K562 (cell line): ENCODE measurements around the gene COMMD10. TPM values are rescaled to one million over a fixed set of nuclear protein-coding genes. Genes with fewer than 3 reads are reported as not detected.

ENCODE experiments used
- ATAC-seq: fragments of 200-7000 bp; cut with Tn5 transposase; 3 replicates; pipeline ENCODE4 v1.9.1; 2020; ENCODE audit warnings: moderate library complexity
- BruUV-seq: library from RNA; stranded (reverse); fragments of 400-500 nt; replicated peaks from 2 replicates; lab custom pipeline; 2021; lab: Mats Ljungman, UMichigan
- CTCF ChIA-PET: fragments of 300-600 bp; formaldehyde crosslinking; extraction: SDS; loops from one replicate; lab custom pipeline; 2021; ENCODE audit warnings: low intra/inter-chr PET ratio; lab: Yijun Ruan, JAX
- POLR2A ChIA-PET: fragments of 300-600, 350-650 bp; sonication (Branson Sonifier 250); formaldehyde crosslinking; extraction: SDS; loops from one replicate; lab custom pipeline; 2021; ENCODE audit warnings: antibody characterized with exemption, inconsistent platforms; lab: Yijun Ruan, JAX
- DNase-seq, 4 experiments: peaks; one replicate each; pipeline versions ENCODE4 v3.0.0 to v3.0.0-alpha.2; 2011 to 2018; ENCODE audit warnings: low spot score in 3 of 4, mixed read lengths in 3 of 4; ENCODE audit errors: extremely low read depth in 1 of 4
- FAIRE-seq: peaks from 2 replicates; lab custom pipeline; 2011; peaks lifted over from hg19 to GRCh38; lab: Jason Lieb, UNC
- H2AFZ ChIP-seq: 2 replicates; pipeline ENCODE4 v1.6.0; 2011; ENCODE audit warnings: low read depth, low read length, control low read depth, inconsistent platforms
- H3K27ac ChIP-seq: fragments of 200-600 bp; 3 replicates; pipeline ENCODE4 v1.8.0; 2011; ENCODE audit warnings: low read depth, mild to moderate bottlenecking, control low read depth, inconsistent platforms, low read length, moderate library complexity, mixed read lengths; ENCODE audit errors: extremely low read depth
- H3K27me3 ChIP-seq, 2 experiments: fragments of 300-600 bp in 1 of 2; 2 replicates in 1 of 2; 3 replicates in 1 of 2; pipeline versions ENCODE4 v1.6.0 to v1.8.0; 2011; ENCODE audit warnings: inconsistent platforms in 2 of 2, low read length in 2 of 2, mild to moderate bottlenecking in 1 of 2, mixed read lengths in 1 of 2, moderate library complexity in 1 of 2; ENCODE audit not compliant: control insufficient read depth in 2 of 2, insufficient read depth in 2 of 2
- H3K36me3 ChIP-seq: fragments of 300-600 bp; 3 replicates; pipeline ENCODE4 v1.8.0; 2011; ENCODE audit warnings: mild to moderate bottlenecking, low read length, inconsistent platforms; ENCODE audit not compliant: control insufficient read depth, insufficient read depth
- H3K4me1 ChIP-seq, 2 experiments: fragments of 200-600 bp in 1 of 2; replicated peaks in 1 of 2; 2 replicates in 1 of 2; 3 replicates in 1 of 2; pipeline versions ENCODE4 v1.5.1 to v1.8.0; 2011; ENCODE audit warnings: inconsistent platforms in 2 of 2, low read length in 2 of 2, mild to moderate bottlenecking in 1 of 2, mixed read lengths in 1 of 2, moderate library complexity in 1 of 2; ENCODE audit not compliant: control insufficient read depth in 2 of 2, insufficient read depth in 2 of 2
- H3K4me2 ChIP-seq: 2 replicates; pipeline ENCODE4 v1.6.1; 2011; ENCODE audit warnings: low read length, control low read depth, inconsistent platforms, mixed read lengths; ENCODE audit not compliant: insufficient read depth
- H3K4me3 ChIP-seq: fragments of 200-600 bp; sonication (generic), shearing (Covaris generic); 2 replicates; pipeline ENCODE4 v1.5.1; 2016; ENCODE audit warnings: control low read depth, inconsistent platforms
- H3K79me2 ChIP-seq: fragments of 200-600 bp; 3 replicates; pipeline ENCODE4 v1.8.0; 2011; ENCODE audit warnings: low read length, inconsistent platforms; ENCODE audit not compliant: control insufficient read depth, insufficient read depth
- H3K9ac ChIP-seq, 2 experiments: 2 replicates each; pipeline versions ENCODE4 v1.6.0 to v1.6.1; 2011; ENCODE audit warnings: low read depth in 2 of 2, low read length in 2 of 2, control low read depth in 1 of 2, inconsistent platforms in 1 of 2, mild to moderate bottlenecking in 1 of 2, mixed read lengths in 1 of 2; ENCODE audit not compliant: insufficient read depth in 1 of 2
- H3K9me1 ChIP-seq: one replicate; pipeline ENCODE4 v1.6.0; 2011; ENCODE audit warnings: inconsistent platforms, mild to moderate bottlenecking, low read length, moderate library complexity; ENCODE audit not compliant: control insufficient read depth, insufficient read depth
- H3K9me3 ChIP-seq: replicated peaks from 2 replicates; pipeline ENCODE4 v1.5.1; 2011; ENCODE audit warnings: low read depth, low read length, inconsistent platforms; ENCODE audit not compliant: control insufficient read depth, insufficient read depth
- H4K20me1 ChIP-seq: replicated peaks from 2 replicates; pipeline ENCODE4 v1.6.1; 2011; ENCODE audit warnings: low read length, inconsistent platforms, mixed read lengths; ENCODE audit not compliant: control insufficient read depth, insufficient read depth
- BRD4 ChIP-seq: fragments of 200-600 bp; sonication (generic); IDR thresholded peaks from 2 replicates; pipeline ENCODE4 v1.6.1; 2017; ENCODE audit warnings: inconsistent platforms
- GATA2 ChIP-seq: sonication (generic); formaldehyde crosslinking; IDR thresholded peaks from 2 replicates; pipeline ENCODE4 v1.4.0; 2020; ENCODE audit warnings: mild to moderate bottlenecking, missing genetic modification reagents
- KDM5B ChIP-seq: fragments of 200-600 bp; sonication (generic); IDR thresholded peaks from 2 replicates; pipeline ENCODE4 v1.6.1; 2012; ENCODE audit warnings: low read depth, mild to moderate bottlenecking, moderate library complexity, low read length, control low read depth, inconsistent platforms; ENCODE audit not compliant: insufficient replicate concordance
- SPI1 ChIP-seq: IDR thresholded peaks from 2 replicates; pipeline ENCODE4 v1.6.1; 2011; ENCODE audit warnings: low read depth, low read length, control low read depth, borderline replicate concordance
- ZNF143 ChIP-seq: sonication (generic); formaldehyde crosslinking; IDR thresholded peaks from 2 replicates; pipeline ENCODE4 v1.9.0; 2022; ENCODE audit warnings: mild to moderate bottlenecking, missing genetic modification reagents
- WGBS: fragments of 100-300 bp; shearing (Covaris generic); methylation state at CpG from one replicate; pipeline ENCODE4 v1.1.6; 2016; ENCODE audit warnings: low coverage, mixed read lengths; ENCODE audit not compliant: insufficient coverage; ENCODE audit errors: missing lambda C conversion rate; 5-methylcytosine and 5-hydroxymethylcytosine counted together
- in situ Hi-C: fragments of 300-500 bp; cut with MboI; formaldehyde crosslinking; loops from 4 replicates; pipeline ENCODE4 v1.15.0; 2018; ENCODE audit warnings: inconsistent platforms, mixed read lengths
- intact Hi-C: fragments of 100-400 bp; cut with micrococcal nuclease; formaldehyde crosslinking; loops from 2 replicates; pipeline ENCODE4 v1.14.2; 2022
- polyA plus RNA-seq, 8 experiments: library from polyadenylated mRNA; depleted of rRNA in 4 of 8; stranded (reverse) in 5 of 8; unstranded in 3 of 8; fragments of >200 nt; fragmentation: Nextera tagmentation in 2 of 8; fragmentation: Illumina TruSeq in 1 of 8; extraction: Ambion mirVana in 2 of 8; extraction: Trizol in 1 of 8; gene quantifications; 2 replicates each; pipeline versions ENCODE4 v1.2.1 to v1.2.3, GENCODE V29; 2011 to 2014; ENCODE audit warnings: inconsistent platforms in 1 of 8, missing spikeins in 1 of 8
- total RNA-seq, 7 experiments: library from RNA; depleted of rRNA in 6 of 7; stranded (reverse); fragments of >200 nt in 6 of 7; fragmentation: Illumina TruSeq in 2 of 7; extraction: Trizol in 2 of 7; gene quantifications; 2 replicates each; pipeline versions ENCODE4 v1.2.1 to v1.2.3, GENCODE V29; 2011 to 2021; ENCODE audit warnings: low replicate concordance in 1 of 7
- TF ChIP-seq, protein P1 (sequence below): fragments of 150-350 bp; IDR thresholded peaks from 2 replicates; pipeline ENCODE4 v1.6.1; 2014; ENCODE audit warnings: low read depth, mild to moderate bottlenecking, low read length, borderline replicate concordance
- TF ChIP-seq, protein P2 (sequence below): fragments of 450-650 bp; IDR thresholded peaks from 2 replicates; pipeline ENCODE4 v1.6.1; 2016; ENCODE audit warnings: missing biosample characterization, missing genetic modification characterization
- TF ChIP-seq, protein P3 (sequence below): sonication (generic); formaldehyde crosslinking; IDR thresholded peaks from 2 replicates; pipeline ENCODE4 v1.8.0; 2023; ENCODE audit warnings: mild to moderate bottlenecking, missing genetic modification reagents
- TF ChIP-seq, protein P4 (sequence below): fragments of 450-650 bp; formaldehyde crosslinking; IDR thresholded peaks from 2 replicates; pipeline ENCODE4 v1.4.0; 2020; ENCODE audit warnings: mild to moderate bottlenecking, moderate library complexity
- TF ChIP-seq, protein P5 (sequence below): IDR thresholded peaks from 2 replicates; pipeline ENCODE4 v1.6.1; 2012; ENCODE audit warnings: low read depth, low read length, improper control_type of control experiment, borderline replicate concordance

The COMMD10 gene
- total and polyA plus RNA-seq, 9 of the 15 experiments (the other 6 are each of a cell fraction or from before 2014, with no cell fraction given) = 17.9 to 101 (median 28.0) TPM

DNA sequence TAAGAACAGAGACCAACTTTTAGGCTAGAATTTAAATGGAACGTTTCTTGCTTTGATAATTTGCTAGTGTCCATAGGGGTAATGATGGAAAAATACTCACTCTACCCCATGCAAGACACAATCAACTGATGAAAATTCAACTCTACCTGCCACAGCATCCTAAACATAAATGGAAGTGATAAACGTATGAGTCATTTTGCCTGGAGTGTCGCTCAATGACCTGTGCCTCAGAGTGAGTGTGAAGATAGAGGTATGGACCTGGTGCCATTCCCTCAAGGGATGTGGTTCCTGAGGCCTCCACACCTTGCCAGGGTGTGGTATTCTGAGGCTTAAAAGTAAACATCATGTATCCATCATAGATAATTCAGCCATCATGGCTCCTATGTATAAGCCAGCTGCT is 38.6 kb upstream of the COMMD10 start:
- ATAC-seq (no peak), DNase-seq (no peak), FAIRE-seq (no peak)
- H3K79me2 ChIP-seq = no peaks in the 10 kb centered on the region
- 0% methylated on average over 3 of the region's 3 CpGs for WGBS
- intact Hi-C loops (no loop called here), in situ Hi-C loops (no loop called here)
- no peak overlapping the region for H3K4me2 ChIP-seq
- no peak overlapping the region for H3K9ac ChIP-seq
- no peaks in the 10 kb centered on the region for H3K4me1 ChIP-seq
- no peak overlapping the region for H2AFZ ChIP-seq
- no TSS peak for BruUV-seq
- ChIA-PET POLR2A (no interaction called here), CTCF (no interaction called here)
- no peaks in the 10 kb centered on the region for H3K9me1 ChIP-seq
- H4K20me1 ChIP-seq = no peaks in the 10 kb centered on the region
- H3K9me3 ChIP-seq = no peaks in the 10 kb centered on the region
- H3K36me3 ChIP-seq = no peaks in the 10 kb centered on the region
- no peak overlapping the region for H3K4me3 ChIP-seq
- no peak overlapping the region for H3K27ac ChIP-seq
- H3K27me3 ChIP-seq = peaks cover 0 to 10% of the 10 kb centered on the region in 2 experiments; a peak in 3 of 5 replicates
- TF ChIP-seq, protein P1, sequence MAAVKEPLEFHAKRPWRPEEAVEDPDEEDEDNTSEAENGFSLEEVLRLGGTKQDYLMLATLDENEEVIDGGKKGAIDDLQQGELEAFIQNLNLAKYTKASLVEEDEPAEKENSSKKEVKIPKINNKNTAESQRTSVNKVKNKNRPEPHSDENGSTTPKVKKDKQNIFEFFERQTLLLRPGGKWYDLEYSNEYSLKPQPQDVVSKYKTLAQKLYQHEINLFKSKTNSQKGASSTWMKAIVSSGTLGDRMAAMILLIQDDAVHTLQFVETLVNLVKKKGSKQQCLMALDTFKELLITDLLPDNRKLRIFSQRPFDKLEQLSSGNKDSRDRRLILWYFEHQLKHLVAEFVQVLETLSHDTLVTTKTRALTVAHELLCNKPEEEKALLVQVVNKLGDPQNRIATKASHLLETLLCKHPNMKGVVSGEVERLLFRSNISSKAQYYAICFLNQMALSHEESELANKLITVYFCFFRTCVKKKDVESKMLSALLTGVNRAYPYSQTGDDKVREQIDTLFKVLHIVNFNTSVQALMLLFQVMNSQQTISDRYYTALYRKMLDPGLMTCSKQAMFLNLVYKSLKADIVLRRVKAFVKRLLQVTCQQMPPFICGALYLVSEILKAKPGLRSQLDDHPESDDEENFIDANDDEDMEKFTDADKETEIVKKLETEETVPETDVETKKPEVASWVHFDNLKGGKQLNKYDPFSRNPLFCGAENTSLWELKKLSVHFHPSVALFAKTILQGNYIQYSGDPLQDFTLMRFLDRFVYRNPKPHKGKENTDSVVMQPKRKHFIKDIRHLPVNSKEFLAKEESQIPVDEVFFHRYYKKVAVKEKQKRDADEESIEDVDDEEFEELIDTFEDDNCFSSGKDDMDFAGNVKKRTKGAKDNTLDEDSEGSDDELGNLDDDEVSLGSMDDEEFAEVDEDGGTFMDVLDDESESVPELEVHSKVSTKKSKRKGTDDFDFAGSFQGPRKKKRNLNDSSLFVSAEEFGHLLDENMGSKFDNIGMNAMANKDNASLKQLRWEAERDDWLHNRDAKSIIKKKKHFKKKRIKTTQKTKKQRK = no peak
- TF ChIP-seq BRD4 (no peak), GATA2 (no peak), ZNF143 (CRISPR knock-in tag) (no peak), SPI1 (no peak), KDM5B (no peak)
- TF ChIP-seq, protein P2, sequence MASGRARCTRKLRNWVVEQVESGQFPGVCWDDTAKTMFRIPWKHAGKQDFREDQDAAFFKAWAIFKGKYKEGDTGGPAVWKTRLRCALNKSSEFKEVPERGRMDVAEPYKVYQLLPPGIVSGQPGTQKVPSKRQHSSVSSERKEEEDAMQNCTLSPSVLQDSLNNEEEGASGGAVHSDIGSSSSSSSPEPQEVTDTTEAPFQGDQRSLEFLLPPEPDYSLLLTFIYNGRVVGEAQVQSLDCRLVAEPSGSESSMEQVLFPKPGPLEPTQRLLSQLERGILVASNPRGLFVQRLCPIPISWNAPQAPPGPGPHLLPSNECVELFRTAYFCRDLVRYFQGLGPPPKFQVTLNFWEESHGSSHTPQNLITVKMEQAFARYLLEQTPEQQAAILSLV (tag) = no peak
- TF ChIP-seq, protein P3, sequence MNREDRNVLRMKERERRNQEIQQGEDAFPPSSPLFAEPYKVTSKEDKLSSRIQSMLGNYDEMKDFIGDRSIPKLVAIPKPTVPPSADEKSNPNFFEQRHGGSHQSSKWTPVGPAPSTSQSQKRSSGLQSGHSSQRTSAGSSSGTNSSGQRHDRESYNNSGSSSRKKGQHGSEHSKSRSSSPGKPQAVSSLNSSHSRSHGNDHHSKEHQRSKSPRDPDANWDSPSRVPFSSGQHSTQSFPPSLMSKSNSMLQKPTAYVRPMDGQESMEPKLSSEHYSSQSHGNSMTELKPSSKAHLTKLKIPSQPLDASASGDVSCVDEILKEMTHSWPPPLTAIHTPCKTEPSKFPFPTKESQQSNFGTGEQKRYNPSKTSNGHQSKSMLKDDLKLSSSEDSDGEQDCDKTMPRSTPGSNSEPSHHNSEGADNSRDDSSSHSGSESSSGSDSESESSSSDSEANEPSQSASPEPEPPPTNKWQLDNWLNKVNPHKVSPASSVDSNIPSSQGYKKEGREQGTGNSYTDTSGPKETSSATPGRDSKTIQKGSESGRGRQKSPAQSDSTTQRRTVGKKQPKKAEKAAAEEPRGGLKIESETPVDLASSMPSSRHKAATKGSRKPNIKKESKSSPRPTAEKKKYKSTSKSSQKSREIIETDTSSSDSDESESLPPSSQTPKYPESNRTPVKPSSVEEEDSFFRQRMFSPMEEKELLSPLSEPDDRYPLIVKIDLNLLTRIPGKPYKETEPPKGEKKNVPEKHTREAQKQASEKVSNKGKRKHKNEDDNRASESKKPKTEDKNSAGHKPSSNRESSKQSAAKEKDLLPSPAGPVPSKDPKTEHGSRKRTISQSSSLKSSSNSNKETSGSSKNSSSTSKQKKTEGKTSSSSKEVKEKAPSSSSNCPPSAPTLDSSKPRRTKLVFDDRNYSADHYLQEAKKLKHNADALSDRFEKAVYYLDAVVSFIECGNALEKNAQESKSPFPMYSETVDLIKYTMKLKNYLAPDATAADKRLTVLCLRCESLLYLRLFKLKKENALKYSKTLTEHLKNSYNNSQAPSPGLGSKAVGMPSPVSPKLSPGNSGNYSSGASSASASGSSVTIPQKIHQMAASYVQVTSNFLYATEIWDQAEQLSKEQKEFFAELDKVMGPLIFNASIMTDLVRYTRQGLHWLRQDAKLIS (CRISPR knock-in tag) = no peak
- TF ChIP-seq, protein P4, sequence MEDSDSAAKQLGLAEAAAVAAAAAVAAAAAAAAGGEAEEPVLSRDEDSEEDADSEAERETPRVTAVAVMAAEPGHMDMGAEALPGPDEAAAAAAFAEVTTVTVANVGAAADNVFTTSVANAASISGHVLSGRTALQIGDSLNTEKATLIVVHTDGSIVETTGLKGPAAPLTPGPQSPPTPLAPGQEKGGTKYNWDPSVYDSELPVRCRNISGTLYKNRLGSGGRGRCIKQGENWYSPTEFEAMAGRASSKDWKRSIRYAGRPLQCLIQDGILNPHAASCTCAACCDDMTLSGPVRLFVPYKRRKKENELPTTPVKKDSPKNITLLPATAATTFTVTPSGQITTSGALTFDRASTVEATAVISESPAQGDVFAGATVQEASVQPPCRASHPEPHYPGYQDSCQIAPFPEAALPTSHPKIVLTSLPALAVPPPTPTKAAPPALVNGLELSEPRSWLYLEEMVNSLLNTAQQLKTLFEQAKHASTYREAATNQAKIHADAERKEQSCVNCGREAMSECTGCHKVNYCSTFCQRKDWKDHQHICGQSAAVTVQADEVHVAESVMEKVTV (CRISPR knock-in tag) = no peak
- TF ChIP-seq, protein P5, sequence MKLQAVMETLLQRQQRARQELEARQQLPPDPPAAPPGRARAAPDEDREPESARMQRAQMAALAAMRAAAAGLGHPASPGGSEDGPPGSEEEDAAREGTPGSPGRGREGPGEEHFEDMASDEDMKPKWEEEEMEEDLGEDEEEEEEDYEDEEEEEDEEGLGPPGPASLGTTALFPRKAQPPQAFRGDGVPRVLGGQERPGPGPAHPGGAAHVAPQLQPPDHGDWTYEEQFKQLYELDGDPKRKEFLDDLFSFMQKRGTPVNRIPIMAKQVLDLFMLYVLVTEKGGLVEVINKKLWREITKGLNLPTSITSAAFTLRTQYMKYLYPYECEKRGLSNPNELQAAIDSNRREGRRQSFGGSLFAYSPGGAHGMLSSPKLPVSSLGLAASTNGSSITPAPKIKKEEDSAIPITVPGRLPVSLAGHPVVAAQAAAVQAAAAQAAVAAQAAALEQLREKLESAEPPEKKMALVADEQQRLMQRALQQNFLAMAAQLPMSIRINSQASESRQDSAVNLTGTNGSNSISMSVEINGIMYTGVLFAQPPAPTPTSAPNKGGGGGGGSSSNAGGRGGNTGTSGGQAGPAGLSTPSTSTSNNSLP = no peak
